ENCODE measurements around the gene ADORA2A. TPM values are rescaled to one million over a fixed set of nuclear protein-coding genes. Genes with fewer than 3 reads are reported as not detected.

The ADORA2A gene
- total RNA-seq, 1 experiment from 2014 or later: 7.6 TPM

DNA sequence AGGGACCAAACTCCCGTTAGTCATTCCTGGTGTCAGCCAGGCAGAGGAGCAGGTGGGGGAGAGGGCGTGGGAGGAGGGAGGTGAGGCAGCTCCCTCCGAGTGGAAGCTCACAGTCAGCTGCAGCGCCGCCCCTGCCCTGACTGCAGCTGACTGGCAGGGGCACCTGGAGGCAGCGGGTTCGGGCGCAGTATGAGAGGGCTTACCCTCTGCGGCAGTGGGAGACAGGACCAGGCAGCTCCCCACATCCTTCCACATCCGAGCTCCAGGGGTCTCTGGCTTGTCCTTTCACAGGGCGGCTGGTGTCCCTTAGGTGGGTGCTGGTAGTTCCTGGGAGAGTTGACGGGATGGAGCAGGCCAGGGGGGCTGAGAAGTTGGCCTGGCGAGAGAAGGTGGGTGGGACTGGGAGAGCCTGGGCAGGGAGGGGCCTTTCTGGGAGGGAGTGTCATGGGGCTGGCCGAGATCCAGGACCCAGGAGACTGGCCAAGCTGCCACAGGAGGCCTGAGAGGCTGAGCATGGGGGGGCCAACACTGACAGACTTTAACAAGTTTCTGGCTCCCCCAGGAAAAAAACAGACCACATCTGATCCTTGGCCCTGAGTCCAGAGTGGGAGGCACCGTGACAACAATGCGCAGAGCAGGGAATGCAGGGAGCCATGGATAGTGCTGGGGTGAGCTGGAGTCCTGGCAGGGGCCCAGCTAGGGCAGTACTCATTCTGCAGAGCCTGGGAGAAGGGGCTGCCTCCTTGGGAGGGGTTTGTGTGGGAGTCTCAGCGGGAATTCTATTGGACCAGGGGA lies 4.9 kb downstream of the ADORA2A start (continued):
- TF ChIP-seq ZBTB21 (CRISPR knock-in tag; IDR thresholded peaks at IDR 0.05; ENCODE audit: borderline replicate concordance) (no peak), ELF4 (CRISPR knock-in tag; IDR thresholded peaks at IDR 0.05; ENCODE audit: low read depth) (no peak), HMGA2 (CRISPR knock-in tag; IDR thresholded peaks at IDR 0.05) (no peak), NFYB (CRISPR knock-in tag; conservative IDR thresholded peaks at IDR 0.05; ENCODE audit: low read depth) (no peak), ETV6 (CRISPR knock-in tag; IDR thresholded peaks at IDR 0.05) (no peak)
- TF ChIP-seq, protein P1, sequence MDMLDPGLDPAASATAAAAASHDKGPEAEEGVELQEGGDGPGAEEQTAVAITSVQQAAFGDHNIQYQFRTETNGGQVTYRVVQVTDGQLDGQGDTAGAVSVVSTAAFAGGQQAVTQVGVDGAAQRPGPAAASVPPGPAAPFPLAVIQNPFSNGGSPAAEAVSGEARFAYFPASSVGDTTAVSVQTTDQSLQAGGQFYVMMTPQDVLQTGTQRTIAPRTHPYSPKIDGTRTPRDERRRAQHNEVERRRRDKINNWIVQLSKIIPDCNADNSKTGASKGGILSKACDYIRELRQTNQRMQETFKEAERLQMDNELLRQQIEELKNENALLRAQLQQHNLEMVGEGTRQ (CRISPR knock-in tag; IDR thresholded peaks at IDR 0.05): no peak
- TF ChIP-seq, protein P2, sequence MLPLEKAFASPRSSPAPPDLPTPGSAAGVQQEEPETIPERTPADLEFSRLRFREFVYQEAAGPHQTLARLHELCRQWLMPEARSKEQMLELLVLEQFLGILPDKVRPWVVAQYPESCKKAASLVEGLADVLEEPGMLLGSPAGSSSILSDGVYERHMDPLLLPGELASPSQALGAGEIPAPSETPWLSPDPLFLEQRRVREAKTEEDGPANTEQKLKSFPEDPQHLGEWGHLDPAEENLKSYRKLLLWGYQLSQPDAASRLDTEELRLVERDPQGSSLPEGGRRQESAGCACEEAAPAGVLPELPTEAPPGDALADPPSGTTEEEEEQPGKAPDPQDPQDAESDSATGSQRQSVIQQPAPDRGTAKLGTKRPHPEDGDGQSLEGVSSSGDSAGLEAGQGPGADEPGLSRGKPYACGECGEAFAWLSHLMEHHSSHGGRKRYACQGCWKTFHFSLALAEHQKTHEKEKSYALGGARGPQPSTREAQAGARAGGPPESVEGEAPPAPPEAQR (CRISPR knock-in tag; IDR thresholded peaks at IDR 0.05): no peak
- TF ChIP-seq, protein P3, sequence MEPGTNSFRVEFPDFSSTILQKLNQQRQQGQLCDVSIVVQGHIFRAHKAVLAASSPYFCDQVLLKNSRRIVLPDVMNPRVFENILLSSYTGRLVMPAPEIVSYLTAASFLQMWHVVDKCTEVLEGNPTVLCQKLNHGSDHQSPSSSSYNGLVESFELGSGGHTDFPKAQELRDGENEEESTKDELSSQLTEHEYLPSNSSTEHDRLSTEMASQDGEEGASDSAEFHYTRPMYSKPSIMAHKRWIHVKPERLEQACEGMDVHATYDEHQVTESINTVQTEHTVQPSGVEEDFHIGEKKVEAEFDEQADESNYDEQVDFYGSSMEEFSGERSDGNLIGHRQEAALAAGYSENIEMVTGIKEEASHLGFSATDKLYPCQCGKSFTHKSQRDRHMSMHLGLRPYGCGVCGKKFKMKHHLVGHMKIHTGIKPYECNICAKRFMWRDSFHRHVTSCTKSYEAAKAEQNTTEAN (CRISPR knock-in tag; IDR thresholded peaks at IDR 0.05): no peak

DNA sequence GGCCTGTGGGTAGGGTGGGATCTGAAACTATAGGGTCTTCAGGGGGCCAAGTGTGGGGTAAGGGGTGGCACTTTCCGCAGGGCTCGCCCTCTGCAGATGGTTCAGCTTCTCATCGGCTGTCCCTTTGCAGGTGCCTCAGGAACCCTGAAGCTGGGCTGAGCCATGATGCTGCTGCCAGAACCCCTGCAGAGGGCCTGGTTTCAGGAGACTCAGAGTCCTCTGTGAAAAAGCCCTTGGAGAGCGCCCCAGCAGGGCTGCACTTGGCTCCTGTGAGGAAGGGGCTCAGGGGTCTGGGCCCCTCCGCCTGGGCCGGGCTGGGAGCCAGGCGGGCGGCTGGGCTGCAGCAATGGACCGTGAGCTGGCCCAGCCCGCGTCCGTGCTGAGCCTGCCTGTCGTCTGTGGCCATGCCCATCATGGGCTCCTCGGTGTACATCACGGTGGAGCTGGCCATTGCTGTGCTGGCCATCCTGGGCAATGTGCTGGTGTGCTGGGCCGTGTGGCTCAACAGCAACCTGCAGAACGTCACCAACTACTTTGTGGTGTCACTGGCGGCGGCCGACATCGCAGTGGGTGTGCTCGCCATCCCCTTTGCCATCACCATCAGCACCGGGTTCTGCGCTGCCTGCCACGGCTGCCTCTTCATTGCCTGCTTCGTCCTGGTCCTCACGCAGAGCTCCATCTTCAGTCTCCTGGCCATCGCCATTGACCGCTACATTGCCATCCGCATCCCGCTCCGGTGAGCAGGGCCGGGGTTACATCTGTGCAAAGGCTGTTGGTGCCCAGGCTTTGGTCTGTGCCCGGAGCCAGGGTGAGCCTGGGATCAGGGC lies 5.8 kb downstream of the ADORA2A start:
- H3K9me3 Mint-ChIP-seq: no peaks in the 10 kb centered on the region
- H3K36me3 Mint-ChIP-seq: no peaks in the 10 kb centered on the region
- CTCF ChIA-PET: interaction anchor here (3.6 kb wide), 1 partner anchor 12 kb away, joined by 22 read pairs; no protein-coding TSS in a partner anchor
- peaks cover 14% of the 10 kb centered on the region for H3K4me1 Mint-ChIP-seq
- TF ChIP-seq, protein P4, sequence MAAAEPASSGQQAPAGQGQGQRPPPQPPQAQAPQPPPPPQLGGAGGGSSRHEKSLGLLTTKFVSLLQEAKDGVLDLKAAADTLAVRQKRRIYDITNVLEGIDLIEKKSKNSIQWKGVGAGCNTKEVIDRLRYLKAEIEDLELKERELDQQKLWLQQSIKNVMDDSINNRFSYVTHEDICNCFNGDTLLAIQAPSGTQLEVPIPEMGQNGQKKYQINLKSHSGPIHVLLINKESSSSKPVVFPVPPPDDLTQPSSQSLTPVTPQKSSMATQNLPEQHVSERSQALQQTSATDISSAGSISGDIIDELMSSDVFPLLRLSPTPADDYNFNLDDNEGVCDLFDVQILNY (CRISPR knock-in tag; IDR thresholded peaks at IDR 0.05): no peak
- no peak for TF ChIP-seq NR2C2 (CRISPR knock-in tag; IDR thresholded peaks at IDR 0.05)
- no peak for TF ChIP-seq NFYB (CRISPR knock-in tag; conservative IDR thresholded peaks at IDR 0.05; ENCODE audit: low read depth)
- TF ChIP-seq, protein P1 (CRISPR knock-in tag; IDR thresholded peaks at IDR 0.05): no peak
- TF ChIP-seq EMX1 (CRISPR knock-in tag; IDR thresholded peaks at IDR 0.05): no peak
- TF ChIP-seq KAT7 (CRISPR knock-in tag; IDR thresholded peaks at IDR 0.05; ENCODE audit: borderline replicate concordance): no peak
- TF ChIP-seq NFE2L1 (CRISPR knock-in tag; IDR thresholded peaks at IDR 0.05): no peak
- no peak for TF ChIP-seq ZBTB21 (CRISPR knock-in tag; IDR thresholded peaks at IDR 0.05; ENCODE audit: borderline replicate concordance)
- TF ChIP-seq, protein P5, sequence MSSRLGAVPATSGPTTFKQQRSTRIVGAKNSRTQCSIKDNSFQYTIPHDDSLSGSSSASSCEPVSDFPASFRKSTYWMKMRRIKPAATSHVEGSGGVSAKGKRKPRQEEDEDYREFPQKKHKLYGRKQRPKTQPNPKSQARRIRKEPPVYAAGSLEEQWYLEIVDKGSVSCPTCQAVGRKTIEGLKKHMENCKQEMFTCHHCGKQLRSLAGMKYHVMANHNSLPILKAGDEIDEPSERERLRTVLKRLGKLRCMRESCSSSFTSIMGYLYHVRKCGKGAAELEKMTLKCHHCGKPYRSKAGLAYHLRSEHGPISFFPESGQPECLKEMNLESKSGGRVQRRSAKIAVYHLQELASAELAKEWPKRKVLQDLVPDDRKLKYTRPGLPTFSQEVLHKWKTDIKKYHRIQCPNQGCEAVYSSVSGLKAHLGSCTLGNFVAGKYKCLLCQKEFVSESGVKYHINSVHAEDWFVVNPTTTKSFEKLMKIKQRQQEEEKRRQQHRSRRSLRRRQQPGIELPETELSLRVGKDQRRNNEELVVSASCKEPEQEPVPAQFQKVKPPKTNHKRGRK (CRISPR knock-in tag; IDR thresholded peaks at IDR 0.05; ENCODE audit: borderline replicate concordance): no peak
- ATAC-seq (no peak), DNase-seq (ENCODE audit: low spot score) (no peak)
- H3K4me3 Mint-ChIP-seq: no peak overlapping the region
- H3K27ac Mint-ChIP-seq: no peak overlapping the region
- POLR2A ChIA-PET: no interaction called here
- H3K27me3 Mint-ChIP-seq (ENCODE audit: low read depth): no peaks in the 10 kb centered on the region

All from WTC11 (cell line).